Cardiac fibroblast (primary cell): ENCODE data around the gene DNAJC6.

Experiments
- DNase-seq, 2 donors: peaks; one replicate each; pipeline versions ENCODE4 v3.0.0 to v3.0.0-alpha.2; 2010; ENCODE audit warnings: low read depth in 2 of 2
- H3K4me3 ChIP-seq, 2 donors: replicated peaks in 1 of 2; 1 replicate in 1 of 2; 2 replicates in 1 of 2; pipeline ENCODE4 v1.5.1; 2011; ENCODE audit warnings: low read depth in 2 of 2, low read length in 2 of 2, mild to moderate bottlenecking in 2 of 2, moderate library complexity in 1 of 2
- CTCF ChIP-seq: IDR thresholded peaks from one replicate; pipeline ENCODE4 v1.5.1; 2011; ENCODE audit warnings: low read depth, mild to moderate bottlenecking, low read length, inconsistent platforms

The DNAJC6 gene

DNA sequence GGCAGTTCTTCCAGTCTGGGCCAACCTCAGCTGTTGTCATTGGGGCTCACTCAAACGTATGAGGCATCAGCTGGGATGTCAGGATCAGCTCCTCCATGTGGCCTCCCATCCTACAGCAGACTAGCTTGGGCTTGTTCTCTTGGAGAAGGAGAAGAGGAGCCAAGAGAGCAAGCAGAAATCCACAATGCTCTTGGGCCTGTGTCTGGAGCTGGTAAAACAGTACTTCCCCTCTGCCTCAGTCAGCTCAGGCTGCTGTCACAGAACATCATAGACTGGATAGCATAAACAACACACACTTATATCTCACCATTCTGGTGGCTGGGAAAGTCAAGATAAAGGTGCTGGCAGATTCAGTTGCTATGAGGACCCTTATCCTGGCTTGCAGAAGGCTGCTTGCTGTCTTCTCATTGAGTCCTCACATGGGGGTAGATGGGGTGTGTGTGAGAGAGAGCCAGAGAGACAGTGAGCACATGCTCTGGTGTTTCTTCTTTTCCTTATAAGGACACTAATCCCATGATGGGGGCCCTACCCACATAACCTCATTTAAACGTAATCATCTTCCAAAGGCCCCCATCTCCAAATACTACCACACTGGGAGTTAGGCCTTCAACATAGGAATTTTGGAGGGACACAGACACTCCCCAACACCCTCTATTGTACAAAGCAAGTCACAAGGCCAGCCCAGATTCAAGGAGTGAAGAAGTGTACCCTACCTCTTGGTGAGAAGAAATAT, 16.3 kb upstream of the DNAJC6 start:
- no peak overlapping the region for H3K4me3 ChIP-seq
- no peak for TF ChIP-seq CTCF
- no peak for DNase-seq

GRCh38 chr1:65297706-65298105, 11.6 kb upstream of the DNAJC6 start:
- H3K4me3 ChIP-seq: no peak overlapping the region
- no peak for DNase-seq
- TF ChIP-seq CTCF: no peak

DNA sequence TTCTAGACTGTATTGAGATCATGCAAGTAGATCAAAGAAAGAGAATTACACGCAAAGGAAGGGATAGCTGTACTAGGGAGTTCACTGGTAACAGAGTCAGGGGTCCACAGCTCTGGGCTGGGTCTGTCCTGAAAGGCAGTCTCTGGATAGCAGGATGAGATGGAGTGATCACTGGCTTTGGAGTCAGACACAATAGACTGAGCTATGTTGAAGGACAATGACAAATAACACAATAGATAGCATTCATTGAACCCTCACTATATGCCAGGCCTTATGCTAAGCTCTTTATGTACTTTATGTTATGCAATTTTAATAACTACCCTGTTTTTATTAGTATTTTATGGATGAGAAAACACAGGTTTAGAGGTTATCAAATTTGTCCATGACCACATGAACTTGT, 10.0 kb upstream of the DNAJC6 start:
- no peak for DNase-seq
- no peak for TF ChIP-seq CTCF
- H3K4me3 ChIP-seq: no peak overlapping the region

DNA sequence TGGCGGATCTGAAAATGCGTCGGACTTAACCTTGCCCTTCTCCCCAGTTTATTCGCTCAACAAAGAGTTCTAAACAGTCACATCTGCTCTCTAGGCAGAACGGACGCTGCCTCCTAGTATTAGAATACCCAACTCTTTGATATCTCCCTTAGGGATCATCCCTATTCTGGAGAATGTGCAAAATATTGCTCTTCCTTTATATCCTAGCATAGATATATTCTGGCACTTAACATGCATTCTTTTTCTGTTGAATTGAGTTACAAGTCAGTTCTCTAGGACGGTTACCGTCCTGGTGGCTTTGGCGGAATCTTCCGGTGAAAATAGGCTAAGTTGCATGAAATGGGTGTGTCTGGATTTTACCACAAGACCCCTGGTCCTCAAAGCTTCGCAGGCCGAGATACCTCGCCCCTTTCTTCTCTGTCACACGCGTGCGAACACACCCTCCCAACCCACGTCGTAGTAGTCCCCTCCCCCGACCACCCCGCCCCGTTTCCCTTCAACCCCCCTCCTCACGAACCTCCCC, 501 bp upstream of the DNAJC6 start:
- DNase-seq: no peak
- peak overlapping the region in 1 of 2 donors; percentile 45 for H3K4me3 ChIP-seq
- no peak for TF ChIP-seq CTCF

DNA sequence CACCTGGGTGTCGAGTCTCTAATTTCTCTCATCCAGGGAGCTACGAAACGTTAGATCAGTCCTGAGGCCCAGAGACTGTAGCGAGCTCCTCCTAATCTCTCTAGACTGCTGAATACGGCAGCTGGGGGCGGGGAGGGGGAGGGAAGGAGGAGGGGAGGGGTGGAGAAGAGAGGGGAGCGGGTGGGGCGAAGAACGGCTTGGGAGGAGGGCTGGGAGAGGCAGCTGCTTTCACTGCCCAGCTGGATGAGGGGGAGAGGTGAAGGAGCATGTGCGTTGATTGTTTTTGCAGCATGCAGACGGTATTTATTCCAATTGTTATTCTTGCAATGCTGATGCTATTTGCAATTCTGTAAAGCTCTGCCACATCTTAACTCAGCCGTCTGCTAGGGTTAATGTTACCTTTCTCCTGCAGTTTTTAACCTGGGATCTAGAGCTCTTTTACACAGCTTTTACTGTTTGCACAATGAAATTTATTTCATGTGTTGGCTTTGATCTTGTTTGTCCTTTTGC, 790 bp downstream of the DNAJC6 start:
- TF ChIP-seq CTCF: no peak

GRCh38 chr1:65311760-65312159, 2.4 kb downstream of the DNAJC6 start:
- no peak overlapping the region for H3K4me3 ChIP-seq

More for the DNA sequence above, 790 bp downstream of the DNAJC6 start:
- peak overlapping the region in 1 of 2 donors; percentile 45 for H3K4me3 ChIP-seq
- no peak for DNase-seq

More at GRCh38 chr1:65311760-65312159, 2.4 kb downstream of the DNAJC6 start:
- no peak for TF ChIP-seq CTCF
- DNase-seq: no peak
